GM18517 (cell line): ENCODE results near the gene KLHL7.
A peak's percentile ranks its signal among the peaks of the same experiment; 100 is the strongest.

ENCODE experiments used
- ATAC-seq: cut with Tn5 transposase; IDR thresholded peaks from one replicate; pipeline ENCODE4 v1.9.1; 2021; ENCODE audit warnings: mild to moderate bottlenecking, moderate library complexity; ENCODE audit not compliant: unreplicated experiment

The KLHL7 gene, protein sequence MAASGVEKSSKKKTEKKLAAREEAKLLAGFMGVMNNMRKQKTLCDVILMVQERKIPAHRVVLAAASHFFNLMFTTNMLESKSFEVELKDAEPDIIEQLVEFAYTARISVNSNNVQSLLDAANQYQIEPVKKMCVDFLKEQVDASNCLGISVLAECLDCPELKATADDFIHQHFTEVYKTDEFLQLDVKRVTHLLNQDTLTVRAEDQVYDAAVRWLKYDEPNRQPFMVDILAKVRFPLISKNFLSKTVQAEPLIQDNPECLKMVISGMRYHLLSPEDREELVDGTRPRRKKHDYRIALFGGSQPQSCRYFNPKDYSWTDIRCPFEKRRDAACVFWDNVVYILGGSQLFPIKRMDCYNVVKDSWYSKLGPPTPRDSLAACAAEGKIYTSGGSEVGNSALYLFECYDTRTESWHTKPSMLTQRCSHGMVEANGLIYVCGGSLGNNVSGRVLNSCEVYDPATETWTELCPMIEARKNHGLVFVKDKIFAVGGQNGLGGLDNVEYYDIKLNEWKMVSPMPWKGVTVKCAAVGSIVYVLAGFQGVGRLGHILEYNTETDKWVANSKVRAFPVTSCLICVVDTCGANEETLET

DNA sequence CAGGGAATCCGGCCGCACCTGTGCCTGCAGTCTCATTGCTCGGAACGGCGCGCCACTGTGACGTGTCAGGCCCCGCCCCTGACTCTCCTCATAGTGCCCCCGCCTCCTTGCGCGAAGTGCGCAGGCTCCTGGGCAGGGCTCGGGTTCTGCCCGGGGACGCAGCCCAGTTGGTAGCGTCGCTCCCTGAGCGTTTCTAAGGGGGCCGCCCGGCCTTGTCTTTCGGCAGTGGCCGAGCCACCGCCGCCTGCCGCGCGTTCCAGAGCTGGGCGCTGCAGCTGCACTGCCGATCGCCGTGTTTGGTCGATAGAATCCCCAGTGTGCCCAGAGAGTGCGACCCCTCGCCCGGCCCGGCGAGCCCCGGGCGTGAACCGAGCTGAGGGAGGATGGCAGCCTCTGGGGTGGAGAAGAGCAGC, at the start of gene KLHL7:
Gene KLHL7 (plus strand): TSS at position 142 of the 413 bp plus-strand sequence. CDS start 242 bp downstream, at position 384.
- peak; percentile 91 for ATAC-seq

- no peak for ATAC-seq
Measured at GRCh38 chr7:23058408-23059096, 47.0 kb upstream of the KLHL7 start.

GRCh38 chr7:23061327-23061726, 44.3 kb upstream of the KLHL7 start:
- ATAC-seq, result no peak

DNA sequence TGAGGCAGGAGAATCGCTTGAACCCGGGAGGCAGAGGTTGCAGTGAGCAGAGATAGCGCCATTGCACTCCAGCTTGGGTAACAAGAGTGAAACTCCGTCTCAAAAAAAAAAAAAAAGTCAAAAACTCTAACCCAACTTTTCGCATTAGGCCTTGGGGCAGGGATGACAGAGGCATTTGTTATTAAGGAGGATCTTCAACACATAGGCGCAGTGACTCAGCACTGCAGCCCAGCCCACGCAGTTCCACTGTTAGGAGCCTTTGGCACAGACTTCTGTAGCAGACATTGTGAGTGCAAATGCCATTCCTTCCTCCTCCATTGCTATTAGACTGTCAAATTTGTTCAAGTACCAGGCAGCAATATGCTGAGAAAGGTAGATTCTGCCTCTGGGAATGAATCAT, 43.1 kb upstream of the KLHL7 start:
- ATAC-seq, result no peak

DNA sequence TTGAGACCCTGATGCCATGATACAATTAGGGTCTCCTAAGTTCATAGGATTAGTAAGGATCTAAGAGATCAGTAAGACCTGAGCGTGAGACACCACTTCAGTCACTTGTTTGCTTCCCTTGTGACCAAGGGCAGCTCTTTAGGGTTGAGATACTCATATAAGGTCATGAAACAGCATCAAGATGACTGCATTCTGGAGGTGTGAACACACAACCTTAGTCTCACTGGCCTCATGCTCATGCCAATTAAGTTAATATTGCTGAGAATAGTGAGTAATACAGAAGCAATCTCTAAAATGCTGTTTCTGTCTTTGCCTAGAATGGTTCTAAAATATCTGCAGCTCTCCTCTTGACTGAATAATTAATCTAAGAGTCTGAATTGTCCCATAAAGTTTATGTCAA, 39.6 kb upstream of the KLHL7 start:
- ATAC-seq, result no peak

DNA sequence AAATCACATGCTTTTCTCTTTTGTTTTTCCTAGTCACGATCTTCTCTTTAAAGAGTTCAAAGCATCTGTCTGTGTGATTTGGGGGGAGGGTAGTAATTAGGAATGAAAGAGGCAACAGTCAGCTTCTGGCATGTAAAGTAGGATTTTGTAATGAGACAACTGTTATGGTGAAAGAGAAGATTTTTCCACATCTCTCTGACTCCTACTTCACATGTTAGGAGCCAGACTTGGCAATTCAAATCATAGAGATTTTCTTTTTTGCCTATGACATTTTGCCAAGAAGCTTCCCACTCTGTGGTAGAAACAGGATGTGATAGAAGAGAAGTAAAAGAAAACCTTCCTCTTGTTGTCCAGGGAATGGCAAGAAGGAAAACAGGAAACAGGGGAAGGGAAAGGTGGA, 38.3 kb upstream of the KLHL7 start:
- no peak for ATAC-seq

GRCh38 chr7:23072048-23072447, 33.5 kb upstream of the KLHL7 start:
- no peak for ATAC-seq

- no peak for ATAC-seq
Measured at GRCh38 chr7:23072922-23073321, 32.7 kb upstream of the KLHL7 start.

GRCh38 chr7:23074443-23075261, 30.9 kb upstream of the KLHL7 start:
- no peak for ATAC-seq

- no peak for ATAC-seq
Measured at GRCh38 chr7:23075571-23075970, 30.0 kb upstream of the KLHL7 start.

- no peak for ATAC-seq
Measured at GRCh38 chr7:23076772-23077171, 28.8 kb upstream of the KLHL7 start.

DNA sequence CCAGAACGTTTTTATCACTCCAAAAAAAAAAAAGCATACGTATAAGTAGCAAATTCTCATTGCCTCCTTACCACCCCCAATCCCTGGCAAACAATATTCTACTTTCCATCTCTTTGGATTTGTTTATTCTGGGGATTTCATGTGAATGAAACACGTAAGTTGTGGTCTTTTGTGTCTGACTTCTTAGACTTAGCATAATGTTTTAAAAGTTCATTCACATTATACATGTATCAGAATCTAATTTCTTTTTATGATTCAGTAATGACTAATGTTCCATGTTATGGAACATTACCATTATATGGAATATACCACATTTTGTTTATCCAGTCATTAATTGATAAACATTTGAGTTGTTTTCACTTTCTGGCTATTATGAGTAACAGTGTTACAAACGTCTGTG, 12.5 kb upstream of the KLHL7 start:
- ATAC-seq, result no peak

DNA sequence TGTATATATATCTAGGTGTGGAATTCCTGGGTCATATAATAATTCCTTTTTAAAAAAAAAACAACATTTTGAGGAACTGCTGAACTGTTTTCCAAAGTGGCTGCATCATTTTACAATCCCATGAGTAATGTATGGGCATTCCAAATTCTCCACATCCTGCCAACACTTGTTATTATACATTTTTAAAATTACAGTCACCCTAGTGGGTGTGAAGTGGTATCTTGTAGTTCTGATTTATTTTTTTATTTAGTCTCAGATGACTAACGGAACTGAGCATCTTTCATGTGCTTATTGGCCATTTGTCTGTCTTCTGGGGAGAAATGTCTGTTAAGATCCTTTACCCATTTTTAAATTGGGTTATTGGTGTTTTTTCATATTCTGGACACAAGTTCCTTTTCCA, 12.0 kb upstream of the KLHL7 start:
- ATAC-seq, result no peak

GRCh38 chr7:23096518-23097290, 8.9 kb upstream of the KLHL7 start:
- ATAC-seq, result no peak

DNA sequence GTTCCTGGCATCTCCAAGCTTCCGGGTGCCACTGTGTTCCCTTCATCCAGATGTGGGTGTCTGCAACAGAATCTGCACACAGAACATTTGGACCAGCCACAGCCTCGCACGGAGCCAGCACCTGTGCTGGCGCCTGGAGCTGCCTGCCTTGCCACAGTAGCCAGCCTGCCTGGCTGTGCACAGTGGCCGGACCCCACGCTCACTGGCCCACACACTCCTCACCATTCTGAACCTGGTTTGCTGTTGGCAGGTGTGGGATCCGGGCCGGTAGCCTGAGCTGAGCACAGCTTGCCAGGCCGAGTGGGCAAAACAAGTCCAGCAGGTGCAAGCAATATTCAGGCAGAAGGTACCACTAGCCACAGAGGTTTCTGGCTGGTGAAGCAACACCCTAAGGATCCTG, 7.6 kb upstream of the KLHL7 start:
- ATAC-seq, result no peak

DNA sequence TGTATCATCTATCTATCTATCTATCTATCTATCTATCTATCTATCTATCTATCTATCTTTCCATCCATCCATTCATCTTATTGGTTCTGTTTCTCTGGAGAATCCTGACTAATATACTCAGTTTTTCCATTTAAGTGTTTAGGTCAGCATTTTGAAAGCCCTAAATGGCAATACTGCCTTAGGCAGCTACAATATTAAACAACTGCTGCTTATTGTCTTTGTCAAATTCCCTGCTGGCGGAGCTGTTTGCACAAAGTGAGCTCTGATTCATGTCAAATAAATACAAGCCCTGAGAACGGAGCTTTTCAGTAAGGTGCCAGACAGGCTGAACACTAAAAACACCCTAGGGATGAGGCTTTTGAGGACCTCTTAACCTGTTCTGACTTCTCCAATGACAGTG, 7.1 kb upstream of the KLHL7 start:
- ATAC-seq, result no peak

DNA sequence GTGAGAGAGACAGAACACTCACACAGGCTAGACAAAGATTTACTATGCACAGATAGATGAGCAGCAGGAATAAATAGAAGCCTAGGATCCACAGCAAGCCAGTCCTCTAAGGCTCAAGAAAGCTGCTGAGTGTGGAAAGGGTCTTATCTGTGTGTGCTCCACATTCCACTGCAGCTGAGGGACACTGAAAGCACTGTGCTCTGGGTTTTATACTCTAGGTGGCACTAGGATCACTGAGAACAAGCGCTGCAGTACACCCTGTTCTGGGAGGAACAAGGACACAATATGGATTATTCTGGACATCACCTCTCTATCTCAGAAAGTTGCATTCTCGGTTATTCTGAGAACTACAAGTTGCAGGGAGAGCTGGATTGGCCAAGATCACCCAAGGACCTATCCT, 4.9 kb upstream of the KLHL7 start:
- ATAC-seq, result no peak

GRCh38 chr7:23105086-23105643, 420 bp upstream of the KLHL7 start:
- ATAC-seq, result peak; percentile 39

DNA sequence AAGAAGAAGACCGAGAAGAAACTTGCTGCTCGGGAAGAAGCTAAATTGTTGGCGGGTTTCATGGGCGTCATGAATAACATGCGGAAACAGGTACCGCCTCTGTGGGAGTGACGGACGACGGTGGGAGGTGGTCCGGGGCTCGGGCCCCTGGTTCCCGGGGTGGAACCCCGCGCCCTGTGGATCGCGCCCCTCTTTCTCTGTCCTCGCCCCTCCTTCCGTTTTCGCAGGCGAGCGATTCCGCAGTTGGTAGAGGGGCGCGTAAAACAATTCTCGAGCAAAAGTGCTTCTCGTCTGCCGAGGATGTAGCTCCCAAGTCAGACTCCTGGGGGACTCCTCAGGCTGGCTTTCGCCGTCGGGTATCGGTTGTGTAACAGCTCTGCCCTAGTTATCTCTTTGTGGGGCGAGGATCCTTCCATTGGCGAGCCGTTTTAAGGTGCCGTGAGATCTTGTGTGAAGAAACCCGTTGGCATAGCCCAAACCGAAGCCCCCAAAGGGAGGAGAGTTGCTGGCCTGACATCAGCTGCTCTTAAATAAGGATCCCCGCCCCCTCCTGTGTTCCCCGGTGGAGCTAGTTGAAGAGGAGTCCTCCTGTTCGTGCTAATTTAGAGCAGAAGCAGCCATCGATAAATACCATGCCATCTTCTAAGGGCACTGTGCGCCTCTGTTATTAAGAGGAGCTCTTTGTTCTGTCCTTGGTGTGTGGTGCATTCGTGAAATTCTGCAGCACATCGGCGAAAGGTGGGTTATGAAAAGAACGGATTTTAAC, 655 bp downstream of the KLHL7 start:
- ATAC-seq, result peak; percentile 33
